MM.1S (cell line): Measurements from ENCODE around the gene KYAT1.

Experiments used
- EZH2 ChIP-seq: fragments of 300-600 bp; sonication (generic); optimal IDR thresholded peaks from 2 replicates; pipeline ENCODE3; 2017; ENCODE audit warnings: low read depth, mild to moderate bottlenecking, antibody characterized with exemption, low read length, mixed read lengths
- TF ChIP-seq, protein P1 (sequence below): fragments of 300-600 bp; sonication (generic); IDR thresholded peaks from 2 replicates; pipeline ENCODE4 v1.5.1; 2016; ENCODE audit warnings: antibody characterized with exemption, low read length, mixed read lengths

DNA sequence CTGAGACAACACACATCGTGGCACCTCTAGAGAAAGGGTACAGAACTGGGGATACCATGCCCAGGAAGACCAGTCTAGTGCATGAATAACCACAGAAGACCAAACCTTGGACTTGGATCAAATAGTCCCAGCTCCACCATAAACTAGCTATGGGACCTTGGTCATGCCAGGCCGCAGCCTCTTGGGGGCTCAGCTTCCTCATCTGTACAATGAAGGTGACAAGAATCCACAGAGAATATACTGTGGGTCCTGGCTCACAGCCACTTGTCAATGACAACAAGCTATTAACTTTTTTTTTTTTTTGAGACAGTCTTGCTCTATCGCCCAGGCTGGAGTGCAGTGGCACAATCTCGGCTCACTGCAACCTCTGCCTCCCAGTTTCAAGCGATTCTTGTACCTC lies 3.9 kb downstream of the KYAT1 start:
- TF ChIP-seq, protein P1, sequence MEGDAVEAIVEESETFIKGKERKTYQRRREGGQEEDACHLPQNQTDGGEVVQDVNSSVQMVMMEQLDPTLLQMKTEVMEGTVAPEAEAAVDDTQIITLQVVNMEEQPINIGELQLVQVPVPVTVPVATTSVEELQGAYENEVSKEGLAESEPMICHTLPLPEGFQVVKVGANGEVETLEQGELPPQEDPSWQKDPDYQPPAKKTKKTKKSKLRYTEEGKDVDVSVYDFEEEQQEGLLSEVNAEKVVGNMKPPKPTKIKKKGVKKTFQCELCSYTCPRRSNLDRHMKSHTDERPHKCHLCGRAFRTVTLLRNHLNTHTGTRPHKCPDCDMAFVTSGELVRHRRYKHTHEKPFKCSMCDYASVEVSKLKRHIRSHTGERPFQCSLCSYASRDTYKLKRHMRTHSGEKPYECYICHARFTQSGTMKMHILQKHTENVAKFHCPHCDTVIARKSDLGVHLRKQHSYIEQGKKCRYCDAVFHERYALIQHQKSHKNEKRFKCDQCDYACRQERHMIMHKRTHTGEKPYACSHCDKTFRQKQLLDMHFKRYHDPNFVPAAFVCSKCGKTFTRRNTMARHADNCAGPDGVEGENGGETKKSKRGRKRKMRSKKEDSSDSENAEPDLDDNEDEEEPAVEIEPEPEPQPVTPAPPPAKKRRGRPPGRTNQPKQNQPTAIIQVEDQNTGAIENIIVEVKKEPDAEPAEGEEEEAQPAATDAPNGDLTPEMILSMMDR: no peak
- TF ChIP-seq EZH2: no peak
